IMR-90 (cell line): Measurements from ENCODE around the gene NUTM2F. TPM values are rescaled to one million over a fixed set of nuclear protein-coding genes. Genes with fewer than 3 reads are reported as not detected.
"Not testable (repeated sequence)": the region's sequence is repeated elsewhere in the genome, so short reads cannot be mapped to it uniquely, and the experiment has no call there.

Experiments used
- ATAC-seq: fragments of 200-7000 bp; cut with Tn5 transposase; 2 replicates; pipeline ENCODE4 v1.9.1; 2020; ENCODE audit warnings: low read depth, mild to moderate bottlenecking, moderate library complexity
- BruUV-seq: library from RNA; stranded (reverse); fragments of 400-500 nt; replicated peaks from 2 replicates; lab custom pipeline; 2021; lab: Mats Ljungman, UMichigan
- CTCF ChIA-PET: fragments of 300-600 bp; formaldehyde crosslinking; extraction: SDS; loops from one replicate; lab custom pipeline; 2021; ENCODE audit warnings: antibody characterized with exemption; lab: Yijun Ruan, JAX
- POLR2A ChIA-PET: fragments of 300-600 bp; sonication (Branson Sonifier 250); formaldehyde crosslinking; loops from one replicate; lab custom pipeline; 2022; ENCODE audit warnings: antibody characterized with exemption; ENCODE audit not compliant: unreplicated experiment; lab: Charles Lee
- DNase-seq: peaks from one replicate; pipeline ENCODE4 v3.0.0; 2013
- H2AFZ ChIP-seq: replicated peaks from 2 replicates; pipeline ENCODE3; 2013; ENCODE audit warnings: low read length, mild to moderate bottlenecking; ENCODE audit not compliant: poor library complexity
- H2AK5ac ChIP-seq: 2 replicates; pipeline ENCODE4 v1.6.1; 2013; ENCODE audit warnings: low read depth, low read length, inconsistent platforms
- H2AK9ac ChIP-seq: replicated peaks from 2 replicates; pipeline ENCODE3; 2013; ENCODE audit warnings: mild to moderate bottlenecking, low read depth, low read length, moderate library complexity; ENCODE audit not compliant: poor library complexity
- H2BK120ac ChIP-seq: 2 replicates; pipeline ENCODE4 v1.6.1; 2013; ENCODE audit warnings: low read depth, low read length, inconsistent platforms
- H2BK15ac ChIP-seq: 3 replicates; pipeline ENCODE4 v1.6.1; 2013; ENCODE audit warnings: low read depth, low read length, inconsistent platforms
- H2BK20ac ChIP-seq: 2 replicates; pipeline ENCODE4 v1.6.1; 2013; ENCODE audit warnings: low read depth, mild to moderate bottlenecking, inconsistent platforms, low read length, moderate library complexity
- H2BK5ac ChIP-seq: 2 replicates; pipeline ENCODE4 v1.6.1; 2013; ENCODE audit warnings: mild to moderate bottlenecking, low read depth, low read length, inconsistent platforms; ENCODE audit not compliant: poor library complexity, severe bottlenecking
- H3K14ac ChIP-seq: replicated peaks from 2 replicates; pipeline ENCODE4 v1.6.1; 2013; ENCODE audit warnings: low read depth, low read length, inconsistent platforms
- H3K18ac ChIP-seq: 2 replicates; pipeline ENCODE4 v1.6.1; 2013; ENCODE audit warnings: low read depth, low read length, control low read depth
- H3K23ac ChIP-seq: 2 replicates; pipeline ENCODE4 v1.6.1; 2013; ENCODE audit warnings: low read depth, low read length, inconsistent platforms
- H3K27ac ChIP-seq: 2 replicates; pipeline ENCODE4 v1.5.1; 2013; ENCODE audit warnings: mild to moderate bottlenecking, control low read depth, low read length; ENCODE audit not compliant: insufficient read depth
- H3K27me3 ChIP-seq: 2 replicates; pipeline ENCODE4 v1.6.1; 2013; ENCODE audit warnings: low read length; ENCODE audit not compliant: control insufficient read depth, insufficient read depth
- H3K36me3 ChIP-seq: 2 replicates; pipeline ENCODE4 v1.6.1; 2013; ENCODE audit warnings: low read length, mixed read lengths; ENCODE audit not compliant: control insufficient read depth, insufficient read depth
- H3K4ac ChIP-seq: 2 replicates; pipeline ENCODE4 v1.6.1; 2013; ENCODE audit warnings: low read depth, low read length, inconsistent platforms
- H3K4me1 ChIP-seq: 2 replicates; pipeline ENCODE4 v1.6.1; 2013; ENCODE audit warnings: low read length, mixed read lengths; ENCODE audit not compliant: control insufficient read depth, insufficient read depth
- H3K4me2 ChIP-seq: 2 replicates; pipeline ENCODE4 v1.6.1; 2013; ENCODE audit warnings: low read depth, mild to moderate bottlenecking, control low read depth, low read length, moderate library complexity
- H3K4me3 ChIP-seq: 2 replicates; pipeline ENCODE4 v1.5.1; 2013; ENCODE audit warnings: low read depth, mild to moderate bottlenecking, control low read depth, low read length, moderate library complexity; ENCODE audit not compliant: insufficient read depth
- H3K56ac ChIP-seq: 2 replicates; pipeline ENCODE4 v1.6.1; 2013; ENCODE audit warnings: low read length, inconsistent platforms; ENCODE audit not compliant: insufficient read depth; ENCODE audit errors: extremely low read depth
- H3K79me1 ChIP-seq, 2 experiments: 2 replicates each; pipeline ENCODE4 v1.6.1; 2013; ENCODE audit warnings: low read length in 2 of 2, inconsistent platforms in 1 of 2, low read depth in 1 of 2
- H3K9ac ChIP-seq: 2 replicates; pipeline ENCODE4 v1.6.1; 2013; ENCODE audit warnings: low read depth, low read length, control low read depth
- H3K9me1 ChIP-seq: 2 replicates; pipeline ENCODE4 v1.6.1; 2013; ENCODE audit warnings: low read length, inconsistent platforms; ENCODE audit not compliant: insufficient read depth
- H3K9me3 ChIP-seq: 2 replicates; pipeline ENCODE4 v1.6.1; 2013; ENCODE audit warnings: low read length; ENCODE audit not compliant: control insufficient read depth, insufficient read depth
- H4K20me1 ChIP-seq: 2 replicates; pipeline ENCODE4 v1.6.1; 2013; ENCODE audit warnings: low read length, inconsistent platforms; ENCODE audit not compliant: insufficient read depth
- H4K5ac ChIP-seq: 2 replicates; pipeline ENCODE4 v1.6.1; 2013; ENCODE audit warnings: mild to moderate bottlenecking, low read depth, low read length, control low read depth
- H4K8ac ChIP-seq, 2 experiments: 2 replicates each; pipeline ENCODE4 v1.6.1; 2013; ENCODE audit warnings: low read depth in 2 of 2, low read length in 2 of 2, control low read depth in 1 of 2, inconsistent platforms in 1 of 2
- H4K91ac ChIP-seq: 2 replicates; pipeline ENCODE4 v1.6.1; 2013; ENCODE audit warnings: low read depth, low read length, inconsistent platforms; ENCODE audit not compliant: insufficient read depth
- CEBPB ChIP-seq: IDR thresholded peaks from 2 replicates; pipeline ENCODE4 v1.6.1; 2012; ENCODE audit warnings: low read depth, low read length, improper control_type of control experiment
- CTCF ChIP-seq: conservative IDR thresholded peaks from 2 replicates; pipeline ENCODE4 v1.5.1; 2012; ENCODE audit warnings: mild to moderate bottlenecking, low read depth, low read length, improper control_type of control experiment
- NFE2L2 ChIP-seq: fragments of 150-350 bp; IDR thresholded peaks from 2 replicates; pipeline ENCODE4 v1.6.1; 2016; ENCODE audit warnings: low read depth, mild to moderate bottlenecking, low read length
- POLR2A ChIP-seq: IDR thresholded peaks from 2 replicates; pipeline ENCODE4 v1.6.1; 2012; ENCODE audit warnings: mild to moderate bottlenecking, low read depth, low read length
- RAD21 ChIP-seq: IDR thresholded peaks from 2 replicates; pipeline ENCODE4 v1.6.1; 2012; ENCODE audit warnings: low read length, improper control_type of control experiment
- RCOR1 ChIP-seq: IDR thresholded peaks from 2 replicates; pipeline ENCODE4 v1.6.1; 2012; ENCODE audit warnings: mild to moderate bottlenecking, low read length, improper control_type of control experiment; ENCODE audit not compliant: insufficient replicate concordance
- WGBS, 2 experiments: methylation state at CpG; one replicate each; pipeline versions ENCODE4 v1.1.5 to v1.1.7; 2013; ENCODE audit warnings: missing lambda C conversion rate in 2 of 2; ENCODE audit not compliant: insufficient read length in 1 of 2; ENCODE audit errors: extremely low coverage in 2 of 2; 5-methylcytosine and 5-hydroxymethylcytosine counted together
- dilution Hi-C: fragments of 300-500 bp; cut with HindIII; formaldehyde crosslinking; loops from one replicate; pipeline ENCODE4 v1.14.3; 2018; ENCODE audit warnings: low sequenced_read_pairs; ENCODE audit not compliant: unreplicated experiment
- in situ Hi-C: fragments of 300-500 bp; cut with MboI; formaldehyde crosslinking; loops from 3 replicates; pipeline ENCODE4 v1.14.3; 2019; ENCODE audit warnings: low sequenced_read_pairs, inconsistent platforms, mixed read lengths
- intact Hi-C: fragments of 100-400 bp; cut with micrococcal nuclease; formaldehyde crosslinking; loops from 2 replicates; pipeline ENCODE4 v1.10.0; 2022
- polyA plus RNA-seq, 3 experiments: library from polyadenylated mRNA; depleted of rRNA; stranded (reverse); fragments of >200 nt; gene quantifications; 2 replicates each; pipeline ENCODE4 v1.2.3, GENCODE V29; 2012; ENCODE audit warnings: low replicate concordance in 1 of 3
- total RNA-seq: library from RNA; depleted of rRNA; stranded (reverse); fragments of >200 nt; gene quantifications from 2 replicates; pipeline ENCODE4 v1.2.3, GENCODE V29; 2012

The NUTM2F gene
- total and polyA plus RNA-seq, 2 of the 4 experiments (the other 2 are of a cell fraction), result not detected

- Histone ChIP-seq H3K14ac (no peak overlapping the region), H3K18ac (no peak overlapping the region), H3K27ac (no peak overlapping the region), H3K9me1 (no peaks in the 10 kb centered on the region), H3K4ac (no peak overlapping the region), H3K4me3 (no peak overlapping the region), H3K4me2 (no peak overlapping the region), H2BK5ac (no peak overlapping the region), H3K23ac (no peak overlapping the region), H3K79me1 (peaks cover 3 to 5% of the 10 kb centered on the region in 2 experiments; a peak in 1 of 4 replicates), H3K4me1 (0 out of 2 replicates have a peak, but pooled peaks cover 3% of the 10 kb centered on the region), H4K5ac (no peak overlapping the region), H2BK20ac (no peak overlapping the region), H3K56ac (no peak overlapping the region), H3K9me3 (no peaks in the 10 kb centered on the region), H2AK9ac (no peak overlapping the region), H4K20me1 (no peaks in the 10 kb centered on the region), H3K9ac (no peak overlapping the region), H2AK5ac (no peak overlapping the region), H3K27me3 (no peaks in the 10 kb centered on the region), H3K36me3 (peaks cover 3% of the 10 kb centered on the region; the same call in 1 of the 2 replicates), H4K8ac (no peak overlapping the region), H4K91ac (no peak overlapping the region), H2BK15ac (no peak overlapping the region), H2AFZ (no peak overlapping the region), H2BK120ac (no peak overlapping the region)
- no peak for ATAC-seq
- in situ Hi-C loops, result no loop called here
- no CpG with 5 or more reads among the region's 6 CpGs for WGBS, 2 experiments
- no TSS peak for BruUV-seq
- no peak for DNase-seq
- intact Hi-C loops, result no loop called here
- dilution Hi-C loops, result no loop called here
- CTCF ChIA-PET, result no interaction called here
- POLR2A ChIA-PET, result no interaction called here
- TF ChIP-seq POLR2A, result no peak
- TF ChIP-seq RAD21, result no peak
- TF ChIP-seq NFE2L2, result no peak
- no peak for TF ChIP-seq CEBPB
- no peak for TF ChIP-seq RCOR1
- no peak for TF ChIP-seq CTCF
Observed at GRCh38 chr9:94277885-94278536, 50.4 kb downstream of the NUTM2F start.

- H3K79me1 ChIP-seq, H3K4me2 ChIP-seq, H3K9ac ChIP-seq, H2AK5ac ChIP-seq, H4K91ac ChIP-seq, H2AK9ac ChIP-seq, H3K56ac ChIP-seq, H2BK120ac ChIP-seq, H4K20me1 ChIP-seq, H3K14ac ChIP-seq, H2BK15ac ChIP-seq, BruUV-seq, H3K9me3 ChIP-seq, H3K27me3 ChIP-seq, H3K4me3 ChIP-seq, H3K36me3 ChIP-seq, CTCF ChIA-PET, H4K8ac ChIP-seq, dilution Hi-C loops, H3K18ac ChIP-seq, H3K23ac ChIP-seq, H3K4me1 ChIP-seq, H4K5ac ChIP-seq, H2BK20ac ChIP-seq, H2AFZ ChIP-seq, POLR2A ChIA-PET, DNase-seq, ATAC-seq, H3K27ac ChIP-seq, intact Hi-C loops, H2BK5ac ChIP-seq, H3K9me1 ChIP-seq, H3K4ac ChIP-seq, in situ Hi-C loops: not testable (repeated sequence)
- WGBS, 2 experiments, result 100% methylated on average over 3 of the region's 4 CpGs; no CpG with 5 or more reads in 1 of the 2 experiments
Observed at GRCh38 chr9:94277029-94277428, 51.4 kb downstream of the NUTM2F start.
